ENCODE measurements around the gene NUAK2. TPM values are rescaled to one million over a fixed set of nuclear protein-coding genes. Genes with fewer than 3 reads are reported as not detected.
"Not testable (repeated sequence)": the region's sequence is repeated elsewhere in the genome, so short reads cannot be mapped to it uniquely, and the experiment has no call there.

The NUAK2 gene
- total RNA-seq, 1 donor, result 12.1 TPM

GRCh38 chr1:205304046-205304694, 17.4 kb downstream of the NUAK2 start:
- no peak overlapping the region for H3K4me3 ChIP-seq (ENCODE audit: low read depth, low read length)
- TF ChIP-seq CTCF (IDR thresholded peaks at IDR 0.05; ENCODE audit: insufficient read depth, low read depth, low read length), result no peak
- no peak for DNase-seq (ENCODE audit: low read depth)

GRCh38 chr1:205303247-205303888, 18.2 kb downstream of the NUAK2 start:
- H3K4me3 ChIP-seq (ENCODE audit: low read depth, low read length), result no peak overlapping the region
- DNase-seq (ENCODE audit: low read depth), result no peak
- no peak for TF ChIP-seq CTCF (IDR thresholded peaks at IDR 0.05; ENCODE audit: insufficient read depth, low read depth, low read length)

GRCh38 chr1:205301842-205302588, 19.5 kb downstream of the NUAK2 start:
- TF ChIP-seq CTCF (IDR thresholded peaks at IDR 0.05; ENCODE audit: insufficient read depth, low read depth, low read length), result no peak
- DNase-seq (ENCODE audit: low read depth), result no peak
- no peak overlapping the region for H3K4me3 ChIP-seq (ENCODE audit: low read depth, low read length)

- no peak for TF ChIP-seq CTCF (IDR thresholded peaks at IDR 0.05; ENCODE audit: insufficient read depth, low read depth, low read length)
- DNase-seq (ENCODE audit: low read depth), result peak; percentile 85
- no peak overlapping the region for H3K4me3 ChIP-seq (ENCODE audit: low read depth, low read length)
These were observed 20.2 kb downstream of the NUAK2 start for GRCh38 chr1:205301205-205301821.

GRCh38 chr1:205300149-205300548, 21.4 kb downstream of the NUAK2 start:
- TF ChIP-seq CTCF (IDR thresholded peaks at IDR 0.05; ENCODE audit: insufficient read depth, low read depth, low read length), result no peak
- no peak overlapping the region for H3K4me3 ChIP-seq (ENCODE audit: low read depth, low read length)
- no peak for DNase-seq (ENCODE audit: low read depth)

GRCh38 chr1:205298191-205298994, 23.2 kb downstream of the NUAK2 start:
- H3K4me3 ChIP-seq (ENCODE audit: low read depth, low read length), result no peak overlapping the region
- DNase-seq (ENCODE audit: low read depth), result peak; percentile 91
- no peak for TF ChIP-seq CTCF (IDR thresholded peaks at IDR 0.05; ENCODE audit: insufficient read depth, low read depth, low read length)

GRCh38 chr1:205297546-205298177, 23.9 kb downstream of the NUAK2 start:
- not testable (repeated sequence) for DNase-seq (ENCODE audit: low read depth); H3K4me3 ChIP-seq (ENCODE audit: low read depth, low read length)

Measured in fibroblast of villous mesenchyme (primary cell).